ENCODE results near the gene SIVA1.
A peak's percentile ranks its signal among the peaks of the same experiment; 100 is the strongest.
"Not testable (repeated sequence)": the region's sequence is repeated elsewhere in the genome, so short reads cannot be mapped to it uniquely, and the experiment has no call there.

The SIVA1 gene

GRCh38 chr14:104721505-104722431 is 31.2 kb upstream of the SIVA1 start:
- no peak for DNase-seq (ENCODE audit: low read depth)

GRCh38 chr14:104722938-104723650 is 29.9 kb upstream of the SIVA1 start:
- no peak for DNase-seq (ENCODE audit: low read depth)

- peak; percentile 19 for DNase-seq (ENCODE audit: low read depth)
These were observed 29.1 kb upstream of the SIVA1 start, which contains the start of gene ADSS1 for GRCh38 chr14:104723651-104724406. TSS of gene ADSS1 (plus strand) at chr14:104724229. CDS start at chr14:104724271, 42 bp downstream.

- DNase-seq (ENCODE audit: low read depth), result no peak
These were observed 28.5 kb upstream of the SIVA1 start for GRCh38 chr14:104724407-104724980.

GRCh38 chr14:104724981-104725771 is 27.8 kb upstream of the SIVA1 start:
- no peak for DNase-seq (ENCODE audit: low read depth)

- DNase-seq (ENCODE audit: low read depth), result no peak
These were observed 27.0 kb upstream of the SIVA1 start for GRCh38 chr14:104725772-104726548.

GRCh38 chr14:104726600-104727451 is 26.1 kb upstream of the SIVA1 start:
- DNase-seq (ENCODE audit: low read depth), result no peak

- no peak for DNase-seq (ENCODE audit: low read depth)
These were observed 24.3 kb upstream of the SIVA1 start for GRCh38 chr14:104728631-104729030.

GRCh38 chr14:104729176-104729834 is 23.6 kb upstream of the SIVA1 start:
- not testable (repeated sequence) for DNase-seq (ENCODE audit: low read depth)

- DNase-seq (ENCODE audit: low read depth), result no peak
These were observed 23.1 kb upstream of the SIVA1 start for GRCh38 chr14:104729835-104730181.

- DNase-seq (ENCODE audit: low read depth), result no peak
These were observed 22.5 kb upstream of the SIVA1 start for GRCh38 chr14:104730487-104730886.

GRCh38 chr14:104731320-104732294 is 21.3 kb upstream of the SIVA1 start:
- DNase-seq (ENCODE audit: low read depth), result no peak

GRCh38 chr14:104732355-104732804 is 20.6 kb upstream of the SIVA1 start:
- DNase-seq (ENCODE audit: low read depth), result no peak

GRCh38 chr14:104732931-104733681 is 19.8 kb upstream of the SIVA1 start:
- no peak for DNase-seq (ENCODE audit: low read depth)

GRCh38 chr14:104734051-104734587 is 18.8 kb upstream of the SIVA1 start:
- no peak for DNase-seq (ENCODE audit: low read depth)

GRCh38 chr14:104734601-104734990 is 18.4 kb upstream of the SIVA1 start:
- DNase-seq (ENCODE audit: low read depth), result no peak

Measured in activated gamma-delta T cell treated with anti-CD3 and anti-CD28 coated beads, Interleukin-2, amount 50 U/mL, for 16 hours (primary cell).